GM12891 (cell line): Measurements from ENCODE around the gene ARPC5.
A peak's percentile ranks its signal among the peaks of the same experiment; 100 is the strongest.

Source experiments
- POLR2A ChIP-seq: IDR thresholded peaks from 2 replicates; pipeline ENCODE4 v1.6.1; 2011; ENCODE audit warnings: low read depth, low read length, control low read depth
- POLR2AphosphoS5 ChIP-seq: IDR thresholded peaks from 2 replicates; pipeline ENCODE4 v1.6.1; 2011; ENCODE audit warnings: low read depth, low read length, control low read depth
- TAF1 ChIP-seq: IDR thresholded peaks from 2 replicates; pipeline ENCODE4 v1.6.1; 2011; ENCODE audit warnings: low read depth, low read length, control low read depth

DNA sequence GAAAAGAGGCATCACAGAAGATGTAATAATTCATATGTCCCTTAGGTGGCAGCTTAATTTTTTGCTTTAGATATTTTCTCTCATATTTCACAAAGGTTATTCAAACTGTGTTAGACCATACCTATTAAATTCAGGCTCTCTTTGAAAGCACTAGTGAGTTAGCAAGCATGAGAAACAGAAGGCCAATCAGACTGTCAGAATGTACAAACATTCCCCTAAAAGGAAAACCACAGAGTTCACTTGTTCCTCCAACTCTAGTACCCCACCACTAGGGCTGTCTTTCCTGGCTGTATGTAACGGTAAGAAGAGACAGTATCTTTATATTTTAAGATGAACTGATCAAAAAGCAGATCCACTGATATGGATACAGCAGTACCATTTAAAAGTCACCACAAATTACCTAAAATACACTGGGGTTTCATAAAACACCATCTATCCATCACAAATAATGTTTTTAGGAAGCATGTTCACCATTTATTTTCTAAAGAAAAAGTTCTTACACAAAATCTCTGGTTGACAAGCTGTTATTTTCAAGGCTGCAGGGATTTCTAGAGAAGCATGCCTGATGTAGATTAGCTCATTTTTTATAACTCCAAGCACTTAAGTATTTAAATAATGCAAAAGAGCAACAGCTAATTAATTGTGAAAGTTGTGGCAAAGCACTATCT, 1.8 kb downstream of the ARPC5 start:
- TF ChIP-seq POLR2A (peak; percentile 77), POLR2AphosphoS5 (no peak), TAF1 (no peak)
